Measurements from ENCODE around the gene ADAMTS13. TPM values are rescaled to one million over a fixed set of nuclear protein-coding genes. Genes with fewer than 3 reads are reported as not detected.

Gene ADAMTS13
- total RNA-seq: 2.2 and 3.4 TPM in 2 replicates

GRCh38 chr9:133421615-133422542 lies at the start of gene ADAMTS13:
Gene ADAMTS13 (plus strand): TSS chr9:133422367. CDS start chr9:133422444, 77 bp downstream.

GRCh38 chr9:133375724-133376654 lies 46.2 kb upstream of the ADAMTS13 start, which contains the start of the genes STKLD1 and SURF4:
Gene STKLD1 (plus strand): TSS chr9:133376366. CDS start chr9:133376474, 108 bp downstream.
Gene SURF4 (minus strand): TSS chr9:133376060. CDS start chr9:133375969, 91 bp downstream.

GRCh38 chr9:133417541-133418461 lies 4.4 kb upstream of the ADAMTS13 start, which contains the start of gene REXO4:
Gene REXO4 (minus strand): TSS chr9:133418010. CDS start chr9:133417844, 166 bp downstream.

GRCh38 chr9:133459476-133460404 lies 37.6 kb downstream of the ADAMTS13 start, which contains the start of gene CACFD1:
Gene CACFD1 (plus strand): TSS chr9:133459978. CDS start chr9:133460067, 89 bp downstream.

GRCh38 chr9:133478851-133479711 lies 56.9 kb downstream of the ADAMTS13 start, which contains the start of gene SLC2A6:
Gene SLC2A6 (minus strand): TSS chr9:133479099. CDS start chr9:133479059, 40 bp downstream.

Other genes starting within 250 kb of the ADAMTS13 start
- not detected in 2 replicates for gene OBP2B, start 213.1 kb upstream of the ADAMTS13 start, total RNA-seq
- 0.06 TPM in 1 of 2 replicates, not detected in the other for gene ABO, start 147.2 kb upstream of the ADAMTS13 start, total RNA-seq
- 14.2 and 22.4 TPM in 2 replicates for gene SURF6, start 86.2 kb upstream of the ADAMTS13 start, total RNA-seq
- 9.4 and 19.7 TPM in 2 replicates for gene MED22, start 74.2 kb upstream of the ADAMTS13 start, total RNA-seq
- 3,323 and 3,336 TPM in 2 replicates for gene RPL7A, start 74.1 kb upstream of the ADAMTS13 start, total RNA-seq
- 33.7 and 38.0 TPM in 2 replicates for gene SURF1, start 65.9 kb upstream of the ADAMTS13 start, total RNA-seq
- 17.9 and 19.8 TPM in 2 replicates for gene SURF2, start 65.8 kb upstream of the ADAMTS13 start, total RNA-seq
- 252 and 275 TPM in 2 replicates for gene SURF4, start 46.3 kb upstream of the ADAMTS13 start, total RNA-seq
- gene STKLD1, start 46.0 kb upstream of the ADAMTS13 start, total RNA-seq: 0.34 TPM in 1 of 2 replicates, not detected in the other
- gene REXO4, start 4.4 kb upstream of the ADAMTS13 start, total RNA-seq: 20.2 and 23.3 TPM in 2 replicates
- gene CACFD1, start 37.6 kb downstream of the ADAMTS13 start, total RNA-seq: 7.1 and 8.8 TPM in 2 replicates
- 7.0 and 7.7 TPM in 2 replicates for gene SLC2A6, start 56.7 kb downstream of the ADAMTS13 start, total RNA-seq
- gene MYMK, start 102.6 kb downstream of the ADAMTS13 start, total RNA-seq: not detected in 2 replicates
- 5.8 and 6.8 TPM in 2 replicates for gene ADAMTSL2, start 112.3 kb downstream of the ADAMTS13 start, total RNA-seq
- 0.15 and 0.81 TPM in 2 replicates for gene FAM163B, start 187.0 kb downstream of the ADAMTS13 start, total RNA-seq
- gene DBH, start 214.0 kb downstream of the ADAMTS13 start, total RNA-seq: not detected in 2 replicates